BJ (cell line): Measurements from ENCODE around the gene ZNF507. TPM values are rescaled to one million over a fixed set of nuclear protein-coding genes. Genes with fewer than 3 reads are reported as not detected.

Experiments used
- CTCF ChIA-PET: fragments of 350-600 bp; formaldehyde crosslinking; extraction: SDS; loops from one replicate; lab custom pipeline; 2021; ENCODE audit warnings: antibody characterized with exemption, inconsistent platforms; lab: Yijun Ruan, JAX
- POLR2A ChIA-PET: fragments of 300-600 bp; sonication (Branson Sonifier 250); formaldehyde crosslinking; extraction: SDS; loops from one replicate; lab custom pipeline; 2021; ENCODE audit warnings: antibody characterized with exemption; lab: Charles Lee
- DNase-seq: peaks from one replicate; pipeline ENCODE4 v3.0.0-alpha.2; 2011; ENCODE audit warnings: low read depth
- H3K27me3 ChIP-seq: 2 replicates; pipeline ENCODE4 v1.6.0; 2011; ENCODE audit warnings: low read length; ENCODE audit not compliant: control insufficient read depth, insufficient read depth
- H3K36me3 ChIP-seq: 2 replicates; pipeline ENCODE4 v1.5.1; 2011; ENCODE audit warnings: low read length; ENCODE audit not compliant: control insufficient read depth, insufficient read depth
- H3K4me3 ChIP-seq: 2 replicates; pipeline ENCODE4 v1.5.1; 2011; ENCODE audit warnings: low read depth, mild to moderate bottlenecking, control low read depth, low read length
- CTCF ChIP-seq: IDR thresholded peaks from 2 replicates; pipeline ENCODE4 v1.5.1; 2011; ENCODE audit warnings: low read depth, mild to moderate bottlenecking, control low read depth, inconsistent platforms, low read length, moderate library complexity; ENCODE audit not compliant: insufficient read depth
- polyA plus RNA-seq: library from polyadenylated mRNA; depleted of rRNA; stranded (reverse); fragments of >200 nt; gene quantifications from 2 replicates; pipeline ENCODE4 v1.2.3, GENCODE V29; 2011

The ZNF507 gene
- polyA plus RNA-seq, 1 experiment = 6.7 TPM

GRCh38 chr19:32388393-32388855 is 43.0 kb downstream of the ZNF507 start:
- POLR2A ChIA-PET = no interaction called here

GRCh38 chr19:32392901-32393300 is 47.5 kb downstream of the ZNF507 start:
- no peak for DNase-seq
- Histone ChIP-seq H3K4me3 (no peak overlapping the region), H3K36me3 (no peaks in the 10 kb centered on the region; the same call in 1 of the 2 replicates), H3K27me3 (no peaks in the 10 kb centered on the region)
- POLR2A ChIA-PET = no interaction called here
- CTCF ChIA-PET = no interaction called here
- no peak for TF ChIP-seq CTCF

More at GRCh38 chr19:32388393-32388855, 43.0 kb downstream of the ZNF507 start:
- no peak for TF ChIP-seq CTCF
- CTCF ChIA-PET = interaction anchor here (1.2 to 1.5 kb wide), 2 partner anchors 12 to 45 kb away, joined by 3 read pairs; no protein-coding TSS in a partner anchor
- Histone ChIP-seq H3K36me3 (no peaks in the 10 kb centered on the region), H3K4me3 (no peak overlapping the region), H3K27me3 (no peaks in the 10 kb centered on the region)
- DNase-seq = no peak

- no peak for TF ChIP-seq CTCF
- Histone ChIP-seq H3K27me3 (no peaks in the 10 kb centered on the region), H3K4me3 (no peak overlapping the region), H3K36me3 (no peaks in the 10 kb centered on the region; the same call in 1 of the 2 replicates)
- CTCF ChIA-PET = interaction anchor here (0.7 to 0.8 kb wide), 2 partner anchors 10 to 152 kb away, joined by 3 to 4 read pairs; no protein-coding TSS in a partner anchor
- DNase-seq = no peak
- POLR2A ChIA-PET = no interaction called here
These were observed 50.7 kb downstream of the ZNF507 start for GRCh38 chr19:32396046-32396652.

- Histone ChIP-seq H3K4me3 (no peak overlapping the region), H3K27me3 (no peaks in the 10 kb centered on the region), H3K36me3 (no peaks in the 10 kb centered on the region; the same call in 1 of the 2 replicates)
- no peak for DNase-seq
- POLR2A ChIA-PET = interaction anchor here (0.6 kb wide), 1 partner anchor 172 kb away, joined by 11 read pairs; no protein-coding TSS in a partner anchor
- TF ChIP-seq CTCF = no peak
- CTCF ChIA-PET = no interaction called here
These were observed 52.3 kb downstream of the ZNF507 start for GRCh38 chr19:32397671-32398101.

- ChIA-PET CTCF (no interaction called here), POLR2A (no interaction called here)
- Histone ChIP-seq H3K4me3 (no peak overlapping the region), H3K36me3 (no peaks in the 10 kb centered on the region; the same call in 1 of the 2 replicates), H3K27me3 (no peaks in the 10 kb centered on the region)
- DNase-seq = no peak
- TF ChIP-seq CTCF = no peak
These were observed 56.6 kb downstream of the ZNF507 start for GRCh38 chr19:32401992-32402391.
